SK-N-SH treated with all-trans-retinoic acid at 6 μM for 48 hours (cell line): ENCODE data around the gene ANKRD23.

Experiments
- ESRRG ChIP-seq: fragments of 250-450 bp; sonication (Bioruptor Pico); IDR thresholded peaks from 2 replicates; pipeline ENCODE4 v1.6.1; 2021; ENCODE audit warnings: mild to moderate bottlenecking
- GLIS3 ChIP-seq: fragments of 250-450 bp; sonication (Bioruptor Pico); IDR thresholded peaks from 2 replicates; pipeline ENCODE4 v1.5.0; 2020; ENCODE audit warnings: mild to moderate bottlenecking, moderate library complexity
- ISL1 ChIP-seq: fragments of 250-450 bp; sonication (Bioruptor Pico); IDR thresholded peaks from 2 replicates; pipeline ENCODE4 v2.1.2; 2022; ENCODE audit warnings: mild to moderate bottlenecking, moderate library complexity
- PPARA ChIP-seq: fragments of 250-450 bp; sonication (Bioruptor Pico); IDR thresholded peaks from 2 replicates; pipeline ENCODE4 v1.5.0; 2020; ENCODE audit warnings: mild to moderate bottlenecking, borderline replicate concordance
- RARB ChIP-seq: fragments of 250-450 bp; sonication (Bioruptor Pico); IDR thresholded peaks from 2 replicates; pipeline ENCODE4 v1.8.0; 2021; ENCODE audit warnings: mild to moderate bottlenecking, moderate library complexity
- SNAI2 ChIP-seq: fragments of 250-450 bp; sonication (Bioruptor Pico); IDR thresholded peaks from 2 replicates; pipeline ENCODE4 v1.5.0; 2020; ENCODE audit warnings: mild to moderate bottlenecking, moderate library complexity
- TCF4 ChIP-seq: fragments of 250-450 bp; sonication (Bioruptor Pico); IDR thresholded peaks from 2 replicates; pipeline ENCODE4 v1.8.0; 2021; ENCODE audit warnings: mild to moderate bottlenecking, moderate library complexity, borderline replicate concordance
- ZC3H10 ChIP-seq: fragments of 250-450 bp; sonication (Bioruptor Pico); IDR thresholded peaks from 2 replicates; pipeline ENCODE4 v1.5.1; 2021; ENCODE audit warnings: mild to moderate bottlenecking, moderate library complexity
- ZFP30 ChIP-seq: fragments of 450-650 bp; formaldehyde crosslinking; IDR thresholded peaks from 2 replicates; pipeline ENCODE4 v1.5.0; 2022; ENCODE audit warnings: mild to moderate bottlenecking, moderate library complexity
- ZNF70 ChIP-seq: fragments of 450-650 bp; formaldehyde crosslinking; IDR thresholded peaks from 2 replicates; pipeline ENCODE4 v1.5.0; 2020; ENCODE audit warnings: mild to moderate bottlenecking, moderate library complexity
- TF ChIP-seq, protein P1 (sequence below): fragments of 250-450 bp; sonication (Bioruptor Pico); IDR thresholded peaks from 2 replicates; pipeline ENCODE4 v1.8.0; 2020; ENCODE audit warnings: mild to moderate bottlenecking, moderate library complexity, borderline replicate concordance
- TF ChIP-seq, protein P2 (sequence below): fragments of 250-450 bp; sonication (Bioruptor Pico); IDR thresholded peaks from 2 replicates; pipeline ENCODE4 v1.5.1; 2021; ENCODE audit warnings: mild to moderate bottlenecking, moderate library complexity
- TF ChIP-seq, protein P3 (sequence below): fragments of 250-450 bp; sonication (Bioruptor Pico); IDR thresholded peaks from 2 replicates; pipeline ENCODE4 v1.5.1; 2020; ENCODE audit warnings: low read depth, mild to moderate bottlenecking, moderate library complexity
- TF ChIP-seq, protein P4 (sequence below): fragments of 250-450 bp; sonication (Bioruptor Pico); IDR thresholded peaks from 2 replicates; pipeline ENCODE4 v1.8.0; 2021; ENCODE audit warnings: low read depth, mild to moderate bottlenecking, moderate library complexity, borderline replicate concordance

DNA sequence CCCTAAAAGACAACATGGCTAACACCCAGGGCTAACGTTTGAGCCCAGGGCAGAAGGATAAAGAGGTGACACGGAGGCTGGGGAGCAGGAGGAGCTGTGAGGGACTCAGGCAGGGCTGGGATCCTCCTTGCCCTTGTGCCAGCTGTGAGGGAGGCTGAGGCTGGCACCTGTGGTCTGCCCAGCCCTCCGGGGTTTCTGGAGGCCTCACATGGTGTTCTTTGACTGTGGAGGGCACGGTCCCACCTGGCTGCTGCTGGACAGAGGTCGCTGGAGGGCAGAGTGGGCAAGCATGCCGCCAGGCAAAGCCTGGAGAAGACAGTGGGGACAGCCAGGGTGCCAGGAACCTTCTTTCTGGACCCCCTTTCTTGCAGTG lies 54.6 kb downstream of the ANKRD23 start:
- TF ChIP-seq ZFP30, result no peak
- no peak for TF ChIP-seq SNAI2 (CRISPR knock-in tag)
- TF ChIP-seq, protein P1, sequence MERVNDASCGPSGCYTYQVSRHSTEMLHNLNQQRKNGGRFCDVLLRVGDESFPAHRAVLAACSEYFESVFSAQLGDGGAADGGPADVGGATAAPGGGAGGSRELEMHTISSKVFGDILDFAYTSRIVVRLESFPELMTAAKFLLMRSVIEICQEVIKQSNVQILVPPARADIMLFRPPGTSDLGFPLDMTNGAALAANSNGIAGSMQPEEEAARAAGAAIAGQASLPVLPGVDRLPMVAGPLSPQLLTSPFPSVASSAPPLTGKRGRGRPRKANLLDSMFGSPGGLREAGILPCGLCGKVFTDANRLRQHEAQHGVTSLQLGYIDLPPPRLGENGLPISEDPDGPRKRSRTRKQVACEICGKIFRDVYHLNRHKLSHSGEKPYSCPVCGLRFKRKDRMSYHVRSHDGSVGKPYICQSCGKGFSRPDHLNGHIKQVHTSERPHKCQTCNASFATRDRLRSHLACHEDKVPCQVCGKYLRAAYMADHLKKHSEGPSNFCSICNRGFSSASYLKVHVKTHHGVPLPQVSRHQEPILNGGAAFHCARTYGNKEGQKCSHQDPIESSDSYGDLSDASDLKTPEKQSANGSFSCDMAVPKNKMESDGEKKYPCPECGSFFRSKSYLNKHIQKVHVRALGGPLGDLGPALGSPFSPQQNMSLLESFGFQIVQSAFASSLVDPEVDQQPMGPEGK (CRISPR knock-in tag), result no peak
- TF ChIP-seq, protein P2, sequence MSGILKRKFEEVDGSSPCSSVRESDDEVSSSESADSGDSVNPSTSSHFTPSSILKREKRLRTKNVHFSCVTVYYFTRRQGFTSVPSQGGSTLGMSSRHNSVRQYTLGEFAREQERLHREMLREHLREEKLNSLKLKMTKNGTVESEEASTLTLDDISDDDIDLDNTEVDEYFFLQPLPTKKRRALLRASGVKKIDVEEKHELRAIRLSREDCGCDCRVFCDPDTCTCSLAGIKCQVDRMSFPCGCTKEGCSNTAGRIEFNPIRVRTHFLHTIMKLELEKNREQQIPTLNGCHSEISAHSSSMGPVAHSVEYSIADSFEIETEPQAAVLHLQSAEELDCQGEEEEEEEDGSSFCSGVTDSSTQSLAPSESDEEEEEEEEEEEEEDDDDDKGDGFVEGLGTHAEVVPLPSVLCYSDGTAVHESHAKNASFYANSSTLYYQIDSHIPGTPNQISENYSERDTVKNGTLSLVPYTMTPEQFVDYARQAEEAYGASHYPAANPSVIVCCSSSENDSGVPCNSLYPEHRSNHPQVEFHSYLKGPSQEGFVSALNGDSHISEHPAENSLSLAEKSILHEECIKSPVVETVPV (CRISPR knock-in tag), result no peak
- no peak for TF ChIP-seq PPARA (CRISPR knock-in tag)
- no peak for TF ChIP-seq ZC3H10 (CRISPR knock-in tag)
- TF ChIP-seq GLIS3 (CRISPR knock-in tag), result no peak
- no peak for TF ChIP-seq ZNF70 (CRISPR knock-in tag)
- no peak for TF ChIP-seq ISL1 (CRISPR knock-in tag)
- TF ChIP-seq, protein P3, sequence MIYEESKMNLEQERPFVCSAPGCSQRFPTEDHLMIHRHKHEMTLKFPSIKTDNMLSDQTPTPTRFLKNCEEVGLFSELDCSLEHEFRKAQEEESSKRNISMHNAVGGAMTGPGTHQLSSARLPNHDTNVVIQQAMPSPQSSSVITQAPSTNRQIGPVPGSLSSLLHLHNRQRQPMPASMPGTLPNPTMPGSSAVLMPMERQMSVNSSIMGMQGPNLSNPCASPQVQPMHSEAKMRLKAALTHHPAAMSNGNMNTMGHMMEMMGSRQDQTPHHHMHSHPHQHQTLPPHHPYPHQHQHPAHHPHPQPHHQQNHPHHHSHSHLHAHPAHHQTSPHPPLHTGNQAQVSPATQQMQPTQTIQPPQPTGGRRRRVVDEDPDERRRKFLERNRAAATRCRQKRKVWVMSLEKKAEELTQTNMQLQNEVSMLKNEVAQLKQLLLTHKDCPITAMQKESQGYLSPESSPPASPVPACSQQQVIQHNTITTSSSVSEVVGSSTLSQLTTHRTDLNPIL (CRISPR knock-in tag), result no peak
- TF ChIP-seq, protein P4, sequence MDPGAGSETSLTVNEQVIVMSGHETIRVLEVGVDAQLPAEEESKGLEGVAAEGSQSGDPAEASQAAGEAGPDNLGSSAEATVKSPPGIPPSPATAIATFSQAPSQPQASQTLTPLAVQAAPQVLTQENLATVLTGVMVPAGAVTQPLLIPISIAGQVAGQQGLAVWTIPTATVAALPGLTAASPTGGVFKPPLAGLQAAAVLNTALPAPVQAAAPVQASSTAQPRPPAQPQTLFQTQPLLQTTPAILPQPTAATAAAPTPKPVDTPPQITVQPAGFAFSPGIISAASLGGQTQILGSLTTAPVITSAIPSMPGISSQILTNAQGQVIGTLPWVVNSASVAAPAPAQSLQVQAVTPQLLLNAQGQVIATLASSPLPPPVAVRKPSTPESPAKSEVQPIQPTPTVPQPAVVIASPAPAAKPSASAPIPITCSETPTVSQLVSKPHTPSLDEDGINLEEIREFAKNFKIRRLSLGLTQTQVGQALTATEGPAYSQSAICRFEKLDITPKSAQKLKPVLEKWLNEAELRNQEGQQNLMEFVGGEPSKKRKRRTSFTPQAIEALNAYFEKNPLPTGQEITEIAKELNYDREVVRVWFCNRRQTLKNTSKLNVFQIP, result no peak
- TF ChIP-seq RARB (CRISPR knock-in tag), result no peak
- TF ChIP-seq TCF4 (CRISPR knock-in tag), result no peak
- no peak for TF ChIP-seq ESRRG
